Activated gamma-delta T cell treated with Interleukin-2 at 50 U/mL for 16 hours (primary cell): Measurements from ENCODE around the gene PNPLA1.
"Not testable (repeated sequence)": the region's sequence is repeated elsewhere in the genome, so short reads cannot be mapped to it uniquely, and the experiment has no call there.

Experiments used
- DNase-seq: peaks from one replicate; pipeline ENCODE4 v3.0.0-alpha.2; 2020

The PNPLA1 gene

GRCh38 chr6:36337814-36338213 lies 68.0 kb downstream of the PNPLA1 start:
- DNase-seq: no peak

GRCh38 chr6:36338223-36338622 lies 68.4 kb downstream of the PNPLA1 start:
- not testable (repeated sequence) for DNase-seq

- DNase-seq: no peak
Observed at GRCh38 chr6:36339146-36339545, 69.3 kb downstream of the PNPLA1 start.

GRCh38 chr6:36340306-36340617 lies 70.4 kb downstream of the PNPLA1 start:
- DNase-seq: no peak

GRCh38 chr6:36340618-36341454 lies 71.0 kb downstream of the PNPLA1 start:
- peak; percentile 66 for DNase-seq

GRCh38 chr6:36343109-36343680 lies 73.3 kb downstream of the PNPLA1 start:
- no peak for DNase-seq

GRCh38 chr6:36345681-36346466 lies 76.0 kb downstream of the PNPLA1 start:
- DNase-seq: no peak

- no peak for DNase-seq
Observed at GRCh38 chr6:36346486-36347273, 76.8 kb downstream of the PNPLA1 start.

- DNase-seq: no peak
Observed at GRCh38 chr6:36347621-36348020, 77.8 kb downstream of the PNPLA1 start.

GRCh38 chr6:36349240-36349639 lies 79.4 kb downstream of the PNPLA1 start:
- DNase-seq: peak; percentile 14

GRCh38 chr6:36350082-36350481 lies 80.2 kb downstream of the PNPLA1 start:
- DNase-seq: no peak

GRCh38 chr6:36350681-36351571 lies 81.1 kb downstream of the PNPLA1 start:
- DNase-seq: no peak

- no peak for DNase-seq
Observed at GRCh38 chr6:36352477-36353157, 82.8 kb downstream of the PNPLA1 start.

GRCh38 chr6:36353411-36353915 lies 83.6 kb downstream of the PNPLA1 start:
- no peak for DNase-seq

GRCh38 chr6:36355819-36356218 lies 86.0 kb downstream of the PNPLA1 start:
- DNase-seq: no peak

GRCh38 chr6:36357872-36358225 lies 88.0 kb downstream of the PNPLA1 start:
- DNase-seq: peak; percentile 6
